OCI-LY1 (cell line): ENCODE measurements around the gene SLC38A8.

Experiments
- H2AFZ ChIP-seq: fragments of 200-600 bp; sonication (generic), shearing (Covaris generic); 2 replicates; pipeline ENCODE4 v1.6.0; 2014; ENCODE audit warnings: antibody characterized with exemption, mild to moderate bottlenecking, low read length
- H3F3A ChIP-seq: fragments of 200-600 bp; sonication (generic), shearing (Covaris generic); 2 replicates; pipeline ENCODE4 v1.6.0; 2014; ENCODE audit warnings: mild to moderate bottlenecking, antibody characterized with exemption, low read length, moderate library complexity; ENCODE audit not compliant: insufficient read depth
- H3K27ac ChIP-seq: fragments of 200-600 bp; sonication (generic); 2 replicates; pipeline ENCODE4 v1.5.1; 2014; ENCODE audit warnings: low read length, mixed run types, mild to moderate bottlenecking, low read depth; ENCODE audit not compliant: poor library complexity, severe bottlenecking
- H3K27me3 ChIP-seq: fragments of 200-600 bp; sonication (generic); 2 replicates; pipeline ENCODE4 v1.6.0; 2014; ENCODE audit warnings: antibody characterized with exemption, mild to moderate bottlenecking, low read length, moderate library complexity; ENCODE audit not compliant: insufficient read depth
- H3K36me3 ChIP-seq: fragments of 200-600 bp; sonication (generic); 2 replicates; pipeline ENCODE4 v1.6.1; 2014; ENCODE audit warnings: mild to moderate bottlenecking, antibody characterized with exemption, low read length, moderate library complexity, mixed read lengths; ENCODE audit not compliant: insufficient read depth
- H3K4me1 ChIP-seq: fragments of 200-600 bp; sonication (generic); 2 replicates; pipeline ENCODE4 v1.5.1; 2014; ENCODE audit warnings: mild to moderate bottlenecking, low read length, moderate library complexity; ENCODE audit not compliant: insufficient read depth, severe bottlenecking
- H3K4me2 ChIP-seq: fragments of 200-600 bp; sonication (generic), shearing (Covaris generic); 2 replicates; pipeline ENCODE4 v1.6.1; 2014; ENCODE audit warnings: low read length
- H3K4me3 ChIP-seq: fragments of 200-600 bp; sonication (generic); 2 replicates; pipeline ENCODE4 v1.5.1; 2014; ENCODE audit warnings: low read length, low read depth, mild to moderate bottlenecking, mixed read lengths; ENCODE audit not compliant: poor library complexity, severe bottlenecking
- H3K79me2 ChIP-seq: fragments of 200-600 bp; shearing (Covaris generic); 2 replicates; pipeline ENCODE4 v1.6.1; 2016; ENCODE audit warnings: mixed run types, low read length, mixed read lengths; ENCODE audit not compliant: insufficient read depth
- H3K9ac ChIP-seq: fragments of 200-600 bp; sonication (generic), shearing (Covaris generic); 2 replicates; pipeline ENCODE4 v1.6.1; 2014; ENCODE audit warnings: mild to moderate bottlenecking, low read length, mixed read lengths
- H3K9me2 ChIP-seq: fragments of 200-600 bp; sonication (generic), shearing (Covaris generic); 2 replicates; pipeline ENCODE4 v1.6.1; 2014; ENCODE audit warnings: low read depth, mild to moderate bottlenecking, low read length, mixed read lengths
- H3K9me3 ChIP-seq: fragments of 200-600 bp; shearing (Covaris generic); 2 replicates; pipeline ENCODE4 v1.6.1; 2014; ENCODE audit warnings: low read length, mixed read lengths
- H4K20me1 ChIP-seq: fragments of 200-600 bp; sonication (generic), shearing (Covaris generic); 2 replicates; pipeline ENCODE4 v1.6.0; 2016; ENCODE audit warnings: mild to moderate bottlenecking, low read length; ENCODE audit not compliant: insufficient read depth
- EZH2 ChIP-seq: fragments of 200-600 bp; sonication (generic), shearing (Covaris generic); IDR thresholded peaks from 2 replicates; pipeline ENCODE4 v1.8.0; 2017; ENCODE audit warnings: borderline replicate concordance, mixed run types, mild to moderate bottlenecking, antibody characterized with exemption, low read length, moderate library complexity, mixed read lengths
- TF ChIP-seq, protein P1 (sequence below): fragments of 200-600 bp; sonication (generic), shearing (Covaris generic); IDR thresholded peaks from 2 replicates; pipeline ENCODE4 v1.5.1; 2017; ENCODE audit warnings: mild to moderate bottlenecking, antibody characterized with exemption, low read length, moderate library complexity, mixed read lengths

The SLC38A8 gene

DNA sequence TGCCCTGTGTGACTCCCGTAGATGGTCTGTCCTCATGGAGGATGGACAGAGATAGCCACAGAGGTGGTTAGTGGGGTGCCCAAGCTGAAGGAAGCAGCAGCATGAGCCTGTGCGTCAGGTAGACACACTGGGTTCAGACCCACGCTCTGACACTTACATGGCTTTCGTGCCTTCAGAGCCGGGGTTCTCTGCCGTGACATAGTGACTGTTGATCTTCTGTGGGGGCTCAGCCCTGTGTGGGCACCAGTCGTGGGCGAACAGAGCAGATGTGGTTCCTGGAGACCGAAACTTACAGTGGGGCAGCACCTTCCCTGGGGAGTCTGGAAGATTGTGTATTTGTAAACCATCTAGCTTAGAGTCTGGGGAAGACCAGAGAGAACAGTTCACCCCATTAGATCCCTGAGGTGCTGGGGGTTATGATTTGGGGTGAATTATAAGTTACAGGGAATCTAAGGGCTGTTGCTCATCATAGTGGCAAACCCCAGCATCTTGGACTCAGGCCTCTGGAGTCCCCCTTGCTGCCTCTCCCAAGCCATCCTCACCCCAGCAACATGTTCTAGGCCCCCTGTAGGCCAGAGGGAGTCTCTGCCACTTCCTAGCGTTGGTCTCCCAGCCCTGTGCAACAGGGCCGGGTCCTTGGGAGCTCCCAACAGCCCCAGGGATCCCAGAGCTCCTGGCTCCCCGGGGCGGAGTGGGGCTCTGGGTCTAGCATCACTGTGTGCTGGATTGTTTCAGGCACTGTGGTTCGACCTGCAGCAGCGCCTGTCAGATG, 45.9 kb downstream of the SLC38A8 start:
- Histone ChIP-seq H3K4me2 (no peak overlapping the region), H2AFZ (no peak overlapping the region), H3K9me2 (no peaks in the 10 kb centered on the region), H3K79me2 (no peaks in the 10 kb centered on the region), H3K9me3 (no peaks in the 10 kb centered on the region), H3K27ac (no peak overlapping the region), H3F3A (no peaks in the 10 kb centered on the region), H3K9ac (no peak overlapping the region), H3K27me3 (no peaks in the 10 kb centered on the region), H3K4me1 (no peaks in the 10 kb centered on the region), H4K20me1 (no peaks in the 10 kb centered on the region), H3K4me3 (no peak overlapping the region), H3K36me3 (no peaks in the 10 kb centered on the region)
- TF ChIP-seq, protein P1, sequence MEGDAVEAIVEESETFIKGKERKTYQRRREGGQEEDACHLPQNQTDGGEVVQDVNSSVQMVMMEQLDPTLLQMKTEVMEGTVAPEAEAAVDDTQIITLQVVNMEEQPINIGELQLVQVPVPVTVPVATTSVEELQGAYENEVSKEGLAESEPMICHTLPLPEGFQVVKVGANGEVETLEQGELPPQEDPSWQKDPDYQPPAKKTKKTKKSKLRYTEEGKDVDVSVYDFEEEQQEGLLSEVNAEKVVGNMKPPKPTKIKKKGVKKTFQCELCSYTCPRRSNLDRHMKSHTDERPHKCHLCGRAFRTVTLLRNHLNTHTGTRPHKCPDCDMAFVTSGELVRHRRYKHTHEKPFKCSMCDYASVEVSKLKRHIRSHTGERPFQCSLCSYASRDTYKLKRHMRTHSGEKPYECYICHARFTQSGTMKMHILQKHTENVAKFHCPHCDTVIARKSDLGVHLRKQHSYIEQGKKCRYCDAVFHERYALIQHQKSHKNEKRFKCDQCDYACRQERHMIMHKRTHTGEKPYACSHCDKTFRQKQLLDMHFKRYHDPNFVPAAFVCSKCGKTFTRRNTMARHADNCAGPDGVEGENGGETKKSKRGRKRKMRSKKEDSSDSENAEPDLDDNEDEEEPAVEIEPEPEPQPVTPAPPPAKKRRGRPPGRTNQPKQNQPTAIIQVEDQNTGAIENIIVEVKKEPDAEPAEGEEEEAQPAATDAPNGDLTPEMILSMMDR, result no peak
- TF ChIP-seq EZH2, result no peak

DNA sequence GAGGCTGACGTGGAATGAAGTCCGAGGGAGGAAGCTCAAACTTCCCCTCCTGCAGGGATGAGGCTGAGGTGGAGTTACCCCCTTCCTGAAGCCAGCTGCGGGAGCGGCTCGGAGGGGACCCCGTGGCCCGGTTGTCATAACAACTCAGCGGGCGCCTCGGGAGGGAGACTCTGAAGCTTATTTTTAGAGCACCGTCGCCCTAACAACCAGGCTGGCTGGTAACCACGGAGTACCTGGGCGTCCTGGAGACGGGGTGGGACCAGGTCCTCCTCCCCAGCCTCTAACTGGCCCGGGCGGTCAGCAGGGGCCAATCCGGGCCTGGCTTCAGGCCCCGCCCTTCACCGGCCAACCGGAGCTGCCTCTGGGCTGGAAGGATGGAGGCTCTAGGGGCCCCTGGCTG, 46.8 kb downstream of the SLC38A8 start:
- H2AFZ ChIP-seq, result no peak overlapping the region
- H3K79me2 ChIP-seq, result no peaks in the 10 kb centered on the region
- H3K9ac ChIP-seq, result no peak overlapping the region
- no peaks in the 10 kb centered on the region for H3K27me3 ChIP-seq
- H3K36me3 ChIP-seq, result no peaks in the 10 kb centered on the region
- H3K4me1 ChIP-seq, result no peaks in the 10 kb centered on the region
- H3K4me3 ChIP-seq, result no peak overlapping the region
- no peak overlapping the region for H3K27ac ChIP-seq
- H3F3A ChIP-seq, result no peaks in the 10 kb centered on the region
- TF ChIP-seq, protein P1, result no peak
- no peak for TF ChIP-seq EZH2
- no peaks in the 10 kb centered on the region for H3K9me3 ChIP-seq
- H3K4me2 ChIP-seq, result no peak overlapping the region
- H3K9me2 ChIP-seq, result no peaks in the 10 kb centered on the region
- no peaks in the 10 kb centered on the region for H4K20me1 ChIP-seq

DNA sequence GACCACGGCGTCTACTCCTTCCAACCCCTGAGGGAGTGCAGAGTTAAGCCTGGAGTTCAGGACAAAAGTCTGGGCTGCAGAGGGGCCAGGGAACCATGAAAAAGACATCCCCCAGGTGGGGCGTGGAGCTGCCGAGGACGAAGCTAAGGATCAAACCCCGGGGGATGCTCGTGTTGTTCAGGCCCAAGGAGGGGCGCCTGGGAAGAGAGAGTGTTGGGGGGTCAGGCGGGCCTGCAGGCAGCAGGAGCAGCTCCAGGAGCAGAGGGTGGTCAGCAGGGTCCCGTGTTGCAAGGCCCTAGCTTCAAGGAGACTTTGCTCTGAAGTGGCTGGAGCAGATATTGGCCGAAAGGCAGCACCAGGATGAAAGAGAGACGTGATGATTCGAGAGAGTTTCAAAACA, 47.9 kb downstream of the SLC38A8 start:
- Histone ChIP-seq H3K36me3 (no peaks in the 10 kb centered on the region), H3K9me2 (no peaks in the 10 kb centered on the region), H3K27me3 (peaks cover 5% of the 10 kb centered on the region; the same call in 1 of the 2 replicates), H4K20me1 (no peaks in the 10 kb centered on the region), H3K4me1 (no peaks in the 10 kb centered on the region), H3F3A (no peaks in the 10 kb centered on the region), H3K4me3 (no peak overlapping the region), H3K27ac (no peak overlapping the region), H3K9ac (no peak overlapping the region), H2AFZ (no peak overlapping the region), H3K4me2 (no peak overlapping the region), H3K79me2 (no peaks in the 10 kb centered on the region), H3K9me3 (no peaks in the 10 kb centered on the region)
- TF ChIP-seq, protein P1, result no peak
- no peak for TF ChIP-seq EZH2
